Skeletal muscle satellite cell (primary cell): ENCODE results near the gene PPP1R12B.
"Not testable (repeated sequence)": the region's sequence is repeated elsewhere in the genome, so short reads cannot be mapped to it uniquely, and the experiment has no call there.

Experiments used
- H3K27me3 ChIP-seq: 2 replicates; pipeline ENCODE4 v1.7.0; 2013; ENCODE audit warnings: low read length; ENCODE audit not compliant: control insufficient read depth, insufficient read depth
- H3K36me3 ChIP-seq: 2 replicates; pipeline ENCODE4 v1.7.0; 2013; ENCODE audit warnings: mild to moderate bottlenecking, control low read depth, low read length; ENCODE audit not compliant: insufficient read depth
- H3K4me1 ChIP-seq: 2 replicates; pipeline ENCODE4 v1.7.0; 2013; ENCODE audit warnings: low read length; ENCODE audit not compliant: control insufficient read depth, insufficient read depth
- H3K4me2 ChIP-seq: 2 replicates; pipeline ENCODE4 v1.7.0; 2013; ENCODE audit warnings: mild to moderate bottlenecking, low read length
- H3K4me3 ChIP-seq: 2 replicates; pipeline ENCODE4 v1.7.0; 2013; ENCODE audit warnings: low read length
- H3K9ac ChIP-seq: 2 replicates; pipeline ENCODE4 v1.7.0; 2013; ENCODE audit warnings: mild to moderate bottlenecking, low read depth, low read length, moderate library complexity
- H3K9me3 ChIP-seq: replicated peaks from 2 replicates; pipeline ENCODE4 v1.7.0; 2013; ENCODE audit warnings: mild to moderate bottlenecking, control low read depth, low read length

Gene PPP1R12B

GRCh38 chr1:202596638-202597037 lies 248.1 kb downstream of the PPP1R12B start:
- Histone ChIP-seq H3K36me3 (no peaks in the 10 kb centered on the region), H3K9ac (no peak overlapping the region), H3K27me3 (no peaks in the 10 kb centered on the region), H3K9me3 (no peaks in the 10 kb centered on the region), H3K4me3 (no peak overlapping the region), H3K4me1 (peaks cover 27% of the 10 kb centered on the region), H3K4me2 (no peak overlapping the region)

GRCh38 chr1:202597090-202597761 lies 248.7 kb downstream of the PPP1R12B start:
- Histone ChIP-seq H3K36me3 (no peaks in the 10 kb centered on the region), H3K27me3 (no peaks in the 10 kb centered on the region), H3K4me1 (peaks cover 23% of the 10 kb centered on the region), H3K4me3 (no peak overlapping the region), H3K9me3 (no peaks in the 10 kb centered on the region), H3K4me2 (no peak overlapping the region), H3K9ac (no peak overlapping the region)

GRCh38 chr1:202599669-202600431 lies 251.4 kb downstream of the PPP1R12B start:
- Histone ChIP-seq H3K36me3 (no peaks in the 10 kb centered on the region), H3K9me3 (no peaks in the 10 kb centered on the region), H3K9ac (no peak overlapping the region), H3K4me2 (no peak overlapping the region), H3K4me3 (no peak overlapping the region), H3K27me3 (no peaks in the 10 kb centered on the region), H3K4me1 (peaks cover 5% of the 10 kb centered on the region)

GRCh38 chr1:202600432-202601041 lies 252.0 kb downstream of the PPP1R12B start:
- H3K4me2 ChIP-seq: no peak overlapping the region
- H3K4me1 ChIP-seq: peaks cover 5% of the 10 kb centered on the region
- H3K4me3 ChIP-seq: no peak overlapping the region
- no peak overlapping the region for H3K9ac ChIP-seq
- H3K36me3 ChIP-seq: no peaks in the 10 kb centered on the region
- H3K27me3 ChIP-seq: no peaks in the 10 kb centered on the region
- H3K9me3 ChIP-seq: no peaks in the 10 kb centered on the region

GRCh38 chr1:202603435-202603834 lies 254.9 kb downstream of the PPP1R12B start:
- H3K36me3 ChIP-seq: no peaks in the 10 kb centered on the region

GRCh38 chr1:202605515-202605914 lies 257.0 kb downstream of the PPP1R12B start:
- Histone ChIP-seq H3K36me3 (no peaks in the 10 kb centered on the region), H3K9ac (no peak overlapping the region), H3K4me2 (no peak overlapping the region), H3K4me3 (no peak overlapping the region), H3K9me3 (no peaks in the 10 kb centered on the region), H3K27me3 (no peaks in the 10 kb centered on the region), H3K4me1 (no peaks in the 10 kb centered on the region)

More at GRCh38 chr1:202603435-202603834, 254.9 kb downstream of the PPP1R12B start:
- H3K9ac ChIP-seq: no peak overlapping the region
- no peak overlapping the region for H3K4me3 ChIP-seq
- no peak overlapping the region for H3K4me2 ChIP-seq
- H3K27me3 ChIP-seq: no peaks in the 10 kb centered on the region
- H3K4me1 ChIP-seq: peaks cover 5% of the 10 kb centered on the region
- H3K9me3 ChIP-seq: no peaks in the 10 kb centered on the region

GRCh38 chr1:202612036-202612435 lies 263.5 kb downstream of the PPP1R12B start:
- not testable (repeated sequence) for H3K9ac ChIP-seq, H3K27me3 ChIP-seq, H3K4me3 ChIP-seq, H3K4me2 ChIP-seq, H3K9me3 ChIP-seq, H3K36me3 ChIP-seq
- peaks cover 19% of the 10 kb centered on the region for H3K4me1 ChIP-seq

- Histone ChIP-seq H3K9me3 (no peaks in the 10 kb centered on the region), H3K4me3 (no peak overlapping the region), H3K36me3 (no peaks in the 10 kb centered on the region), H3K4me1 (peaks cover 25% of the 10 kb centered on the region), H3K4me2 (no peak overlapping the region), H3K9ac (no peak overlapping the region), H3K27me3 (no peaks in the 10 kb centered on the region)
Observed at GRCh38 chr1:202613571-202613970, 265.1 kb downstream of the PPP1R12B start.

GRCh38 chr1:202614363-202615207 lies 266.1 kb downstream of the PPP1R12B start:
- H3K4me1 ChIP-seq: peaks cover 32% of the 10 kb centered on the region
- H3K9me3 ChIP-seq, H3K36me3 ChIP-seq, H3K4me3 ChIP-seq, H3K27me3 ChIP-seq: not testable (repeated sequence)
- H3K4me2 ChIP-seq: peak overlapping the region; percentile 58
- H3K9ac ChIP-seq: peak overlapping the region; percentile 20

GRCh38 chr1:202615208-202615500 lies 266.7 kb downstream of the PPP1R12B start:
- H3K9me3 ChIP-seq, H3K36me3 ChIP-seq, H3K27me3 ChIP-seq, H3K4me3 ChIP-seq: not testable (repeated sequence)
- peaks cover 32% of the 10 kb centered on the region for H3K4me1 ChIP-seq
- peak overlapping the region; percentile 20 for H3K9ac ChIP-seq
- peak overlapping the region; percentile 58 for H3K4me2 ChIP-seq
